Superior temporal gyrus (tissue), 1 donor: ENCODE measurements around the gene SUSD6.
A peak's percentile ranks its signal among the peaks of the same experiment; 100 is the strongest.

Experiments used
- DNase-seq: peaks from one replicate; pipeline ENCODE4 v3.0.0-alpha.2; 2016; ENCODE audit errors: extremely low spot score

SUSD6 gene, protein sequence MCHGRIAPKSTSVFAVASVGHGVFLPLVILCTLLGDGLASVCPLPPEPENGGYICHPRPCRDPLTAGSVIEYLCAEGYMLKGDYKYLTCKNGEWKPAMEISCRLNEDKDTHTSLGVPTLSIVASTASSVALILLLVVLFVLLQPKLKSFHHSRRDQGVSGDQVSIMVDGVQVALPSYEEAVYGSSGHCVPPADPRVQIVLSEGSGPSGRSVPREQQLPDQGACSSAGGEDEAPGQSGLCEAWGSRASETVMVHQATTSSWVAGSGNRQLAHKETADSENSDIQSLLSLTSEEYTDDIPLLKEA

DNA sequence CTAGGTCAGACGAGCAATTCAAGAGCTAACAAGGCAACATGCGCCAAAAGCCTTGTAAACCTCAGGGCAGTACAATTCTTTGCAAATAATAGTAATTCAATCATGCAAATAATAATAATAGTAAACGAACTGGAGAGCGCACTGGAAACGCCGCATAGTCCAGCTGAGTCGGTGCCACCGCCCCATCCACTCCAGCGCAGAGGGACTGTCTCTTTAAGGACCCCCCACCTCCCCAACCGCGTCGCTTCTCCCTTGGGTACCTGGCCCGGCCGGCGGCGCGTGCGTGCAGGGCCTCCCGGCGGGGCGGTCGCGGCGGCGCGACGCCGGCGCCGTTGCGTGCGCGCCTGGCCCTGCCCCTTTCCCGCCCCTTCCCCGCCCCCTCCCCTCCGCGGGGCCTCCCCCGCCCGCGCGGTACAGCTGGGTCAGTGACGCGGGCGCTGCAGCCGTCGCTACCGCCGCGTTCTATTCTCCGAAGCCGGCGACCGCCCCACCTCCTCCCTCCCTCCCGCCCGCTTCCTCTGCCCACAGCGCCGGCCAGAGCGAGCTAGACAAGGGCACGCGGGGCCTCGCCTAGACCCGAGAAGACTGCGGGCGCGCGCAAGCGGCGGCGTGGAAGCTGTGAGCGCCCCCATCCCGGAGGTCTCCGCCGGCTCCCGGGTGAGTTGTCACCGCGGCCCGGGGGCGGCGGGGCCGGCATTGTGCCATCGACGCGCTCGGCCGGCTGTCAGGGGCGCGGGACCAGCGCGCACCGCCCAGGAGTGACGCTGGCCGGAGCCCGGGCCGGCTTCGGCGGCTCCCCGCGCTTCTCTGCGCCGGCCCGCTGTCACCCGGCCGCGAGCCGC lies at the start of gene SUSD6:
SUSD6 (plus strand) TSS at position 425 of the 842 bp plus-strand sequence. CDS start 46,997 bp downstream, outside the sequence.
- DNase-seq, result peak; percentile 88

DNA sequence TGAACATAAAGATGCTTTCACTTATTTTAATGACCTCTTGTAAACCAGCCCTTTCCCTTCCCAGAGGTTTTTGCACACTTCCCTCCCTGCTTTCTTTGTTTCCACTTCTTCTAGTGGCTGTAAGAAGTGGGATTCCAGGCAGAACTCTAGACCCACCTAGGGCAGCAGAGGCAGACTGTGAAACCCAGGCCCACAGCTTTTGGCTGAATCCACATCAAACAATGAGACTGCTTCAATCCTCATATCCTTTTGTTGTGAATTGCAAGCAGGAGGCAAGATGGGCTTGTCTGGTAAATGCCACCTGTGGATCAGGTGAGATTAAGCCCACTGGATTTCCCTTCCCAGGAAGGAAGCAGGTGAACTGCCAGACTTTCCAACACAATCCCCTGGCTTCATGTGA lies 49.5 kb upstream of the SUSD6 start:
- DNase-seq, result no peak

GRCh38 chr14:69567563-69567962 lies 43.8 kb upstream of the SUSD6 start:
- DNase-seq, result no peak

DNA sequence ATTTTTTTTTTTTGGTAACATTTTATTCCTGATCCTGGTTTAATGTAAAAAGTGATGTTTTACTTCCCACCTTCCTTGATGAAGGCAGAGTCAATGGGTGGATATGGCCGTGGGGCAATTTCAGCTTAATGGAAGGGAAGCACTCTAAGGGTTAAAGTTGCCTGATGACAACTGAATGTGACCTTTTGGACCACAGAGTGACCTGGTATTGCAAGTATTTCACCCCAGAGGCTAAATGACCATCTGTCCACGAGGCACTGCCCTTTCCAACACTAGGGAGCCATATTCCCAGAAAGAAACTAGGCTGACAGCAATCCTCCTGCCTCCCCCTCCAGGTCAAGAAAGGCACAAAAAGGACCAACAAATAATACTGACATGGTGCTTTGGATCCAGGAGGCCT lies 41.5 kb upstream of the SUSD6 start:
- DNase-seq, result no peak

GRCh38 chr14:69570836-69571330 lies 40.5 kb upstream of the SUSD6 start:
- DNase-seq, result no peak

GRCh38 chr14:69571449-69572029 lies 39.9 kb upstream of the SUSD6 start:
- no peak for DNase-seq

DNA sequence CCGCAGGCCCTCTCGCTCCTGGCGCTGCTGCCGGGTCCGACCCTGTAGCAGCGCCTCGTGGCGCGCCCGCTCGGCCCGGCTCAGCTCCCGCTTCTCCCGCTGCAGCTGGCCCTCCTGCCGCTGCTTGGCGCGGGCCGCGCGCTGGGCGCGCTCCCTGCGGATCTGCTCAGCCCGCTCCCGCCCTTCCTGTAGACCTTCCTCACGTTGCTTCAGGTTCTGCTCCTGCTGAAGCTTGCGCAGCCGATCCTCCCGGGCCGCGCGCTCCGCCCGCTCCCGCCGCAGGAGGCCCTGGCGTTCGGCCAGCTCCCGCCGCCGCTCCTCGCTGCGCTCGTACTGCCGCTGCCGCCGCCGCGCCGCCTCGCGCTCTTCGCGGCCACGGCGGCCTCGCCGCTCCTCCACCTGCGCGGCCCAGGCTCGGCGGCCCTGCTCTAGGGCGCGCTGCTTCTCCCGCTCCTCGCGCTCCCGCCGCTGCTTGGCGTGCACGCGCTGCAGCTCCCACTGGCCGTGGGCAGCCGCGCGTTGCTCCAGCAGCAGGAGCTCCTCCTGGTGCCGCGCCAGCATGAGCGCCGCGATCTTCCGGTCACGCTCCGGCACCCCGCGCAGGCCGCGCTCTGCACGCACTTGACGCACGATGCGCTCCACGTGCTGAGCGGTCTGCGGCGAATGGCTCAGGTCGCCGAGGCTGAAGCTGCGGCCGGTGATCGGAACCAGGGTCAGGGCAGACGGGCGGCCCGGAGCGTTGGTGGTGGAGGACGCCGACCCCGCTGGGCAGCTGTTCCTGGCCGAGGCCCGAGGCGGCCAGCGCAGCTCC lies 39.2 kb upstream of the SUSD6 start:
- no peak for DNase-seq

GRCh38 chr14:69572841-69573135 lies 38.6 kb upstream of the SUSD6 start:
- no peak for DNase-seq

DNA sequence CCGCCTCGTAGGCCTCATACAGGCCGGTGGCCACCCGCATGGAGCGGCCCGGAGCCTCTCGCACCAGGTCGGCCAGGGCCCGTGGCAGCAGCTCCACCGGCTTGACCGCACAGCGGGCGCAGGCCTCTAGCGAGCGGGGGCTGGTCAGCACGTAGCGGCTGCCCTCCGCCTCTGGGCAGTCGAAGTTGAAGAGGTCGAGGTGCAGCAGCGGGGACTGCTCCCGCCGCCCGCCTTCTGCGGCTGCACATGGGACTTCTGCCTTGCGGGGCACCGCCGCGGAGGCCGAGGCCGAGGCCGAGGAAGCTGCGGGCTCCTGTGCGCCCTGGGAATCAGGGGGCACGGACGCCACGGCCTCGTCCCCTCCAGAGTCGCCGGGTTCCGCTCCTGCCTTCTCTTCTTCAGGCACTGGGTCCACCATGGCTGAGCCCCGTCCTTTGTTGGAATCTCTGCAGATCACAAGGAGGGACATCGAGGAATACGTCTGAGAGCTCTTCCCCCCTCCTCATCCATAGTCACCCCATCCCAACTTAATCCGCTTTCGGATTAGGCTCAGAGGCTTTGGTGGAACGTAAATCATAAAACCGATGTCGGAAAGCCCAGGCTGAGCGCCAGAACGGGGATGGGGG lies 38.1 kb upstream of the SUSD6 start:
- DNase-seq, result no peak

DNA sequence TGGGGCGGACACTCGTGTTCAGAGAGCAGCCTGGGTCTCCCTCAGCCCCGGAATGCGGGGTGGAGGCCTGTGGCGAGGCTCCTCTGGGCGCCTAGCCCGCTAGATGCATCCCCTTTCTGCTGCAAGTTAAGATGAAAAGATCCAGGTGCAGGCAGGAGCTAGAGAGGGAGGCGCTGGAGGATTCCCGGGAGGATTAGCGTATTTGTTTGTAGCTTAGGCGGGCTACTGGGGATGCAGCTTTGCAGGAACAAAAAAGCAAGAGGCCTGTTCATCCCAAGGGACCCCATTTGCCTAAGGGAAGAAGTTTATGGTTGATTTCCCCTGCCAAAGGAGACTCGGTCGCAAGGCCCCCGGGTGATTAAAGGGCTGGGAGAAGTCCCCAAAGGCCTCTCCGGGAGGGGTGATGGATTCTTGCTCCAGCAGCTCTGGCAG lies 37.5 kb upstream of the SUSD6 start:
- DNase-seq, result peak; percentile 33

GRCh38 chr14:69574263-69574953 lies 37.0 kb upstream of the SUSD6 start, which contains the start of gene CCDC177:
TSS of gene CCDC177 (minus strand) at chr14:69574871. CDS start at chr14:69573622, 1,249 bp downstream.
- DNase-seq, result no peak

DNA sequence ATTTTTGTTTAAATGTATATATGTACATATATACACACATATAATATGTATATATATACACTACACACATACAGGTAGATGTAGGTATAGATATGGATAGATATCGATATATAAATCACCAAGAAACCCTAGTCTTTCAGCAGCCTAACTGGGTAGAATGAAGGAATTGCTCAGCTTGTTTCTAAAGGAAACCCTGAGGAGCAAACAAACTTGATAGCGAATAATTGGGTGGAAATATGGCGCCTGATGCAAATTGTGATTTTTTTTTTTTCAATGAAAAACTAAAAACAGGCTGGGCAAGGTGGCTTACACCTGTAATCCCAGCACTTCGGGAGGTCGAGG lies 36.5 kb upstream of the SUSD6 start:
- DNase-seq, result peak; percentile 72

GRCh38 chr14:69579476-69579875 lies 31.9 kb upstream of the SUSD6 start:
- no peak for DNase-seq

GRCh38 chr14:69580009-69580577 lies 31.3 kb upstream of the SUSD6 start:
- DNase-seq, result no peak

DNA sequence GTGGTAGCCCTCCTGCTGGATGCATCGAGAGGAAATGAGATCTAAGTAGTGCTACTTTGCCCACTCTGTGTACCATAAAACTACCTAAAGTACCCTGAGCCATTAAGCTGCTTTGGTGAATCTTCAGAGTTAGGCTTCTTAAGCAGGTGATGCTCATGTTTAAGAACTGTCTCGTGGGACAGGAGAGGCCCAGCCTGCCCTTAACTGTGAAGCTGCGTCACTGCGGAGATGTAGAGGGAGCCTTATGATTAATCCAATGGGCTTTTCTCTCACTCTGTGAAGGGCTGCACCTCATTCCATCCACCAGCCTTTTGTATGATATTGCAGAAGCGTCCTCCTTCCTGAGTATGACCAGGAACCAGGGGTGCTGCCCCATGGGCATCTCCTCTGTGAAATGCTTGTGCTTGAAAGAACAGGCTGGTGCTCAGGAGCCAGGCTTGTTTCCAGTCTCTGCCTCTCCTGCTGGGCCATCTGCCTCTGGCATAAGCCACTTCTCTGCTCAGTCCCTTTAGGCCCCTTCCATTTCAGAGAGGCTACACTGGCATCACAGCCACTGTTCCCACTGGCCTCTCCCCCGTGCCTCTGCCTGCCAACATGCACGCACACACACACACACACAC lies 30.0 kb upstream of the SUSD6 start:
- DNase-seq, result no peak

DNA sequence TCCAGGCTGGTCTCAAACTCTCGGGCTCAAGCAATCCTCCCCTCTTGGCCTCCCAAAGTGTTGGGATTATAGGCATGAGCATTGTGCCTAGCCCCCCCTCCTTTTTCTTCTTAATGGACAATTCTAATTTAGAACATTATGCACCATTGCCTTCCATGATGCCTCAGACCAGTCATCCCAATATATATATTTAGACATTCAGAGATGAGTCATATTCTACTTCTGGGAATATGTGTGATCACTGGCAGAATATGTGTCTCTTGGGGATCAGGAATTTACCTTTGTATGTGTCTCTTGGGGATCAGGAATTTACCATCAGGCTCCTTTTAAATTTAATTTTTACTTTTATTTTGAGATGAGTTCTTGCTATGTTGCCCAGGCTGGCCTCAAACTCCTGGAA lies 29.2 kb upstream of the SUSD6 start:
- no peak for DNase-seq

DNA sequence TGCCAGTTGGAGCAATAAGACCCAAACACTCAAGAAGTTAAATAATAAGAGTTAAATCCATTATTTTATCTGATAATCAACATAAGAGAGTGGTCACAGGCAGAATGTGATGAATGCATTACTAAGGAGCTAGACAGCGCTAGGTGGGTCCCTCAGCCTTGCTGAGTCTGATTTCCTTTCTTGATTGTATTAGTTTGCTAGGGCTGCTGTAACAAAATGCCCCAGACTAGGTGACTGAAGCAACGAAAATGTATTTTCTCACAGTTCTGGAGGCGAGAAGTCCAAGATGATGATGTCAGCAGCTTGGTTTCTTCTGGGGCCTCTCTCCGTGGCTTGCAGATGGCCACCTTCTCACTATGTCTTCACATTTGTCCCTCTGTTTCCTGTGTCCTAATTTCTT lies 28.6 kb upstream of the SUSD6 start:
- DNase-seq, result no peak

DNA sequence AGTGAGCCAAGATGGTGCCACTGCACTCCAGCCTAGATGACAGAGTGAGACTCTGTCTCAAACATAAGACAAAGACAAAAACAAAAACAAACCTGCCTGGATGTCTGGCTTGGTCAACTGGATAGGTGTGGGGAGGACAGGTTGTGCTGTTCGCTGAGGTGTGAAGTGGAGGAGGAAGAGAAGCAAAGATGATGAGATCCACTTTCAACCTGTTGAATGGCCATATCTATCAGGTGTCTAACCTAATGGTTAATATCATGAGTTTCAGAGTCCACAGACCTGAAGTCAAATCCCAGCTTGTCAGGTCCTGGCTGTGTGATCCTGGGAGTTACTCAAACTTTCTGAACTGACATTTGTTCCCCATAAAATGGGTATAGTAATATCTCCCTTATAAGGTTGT lies 27.0 kb upstream of the SUSD6 start:
- DNase-seq, result no peak

DNA sequence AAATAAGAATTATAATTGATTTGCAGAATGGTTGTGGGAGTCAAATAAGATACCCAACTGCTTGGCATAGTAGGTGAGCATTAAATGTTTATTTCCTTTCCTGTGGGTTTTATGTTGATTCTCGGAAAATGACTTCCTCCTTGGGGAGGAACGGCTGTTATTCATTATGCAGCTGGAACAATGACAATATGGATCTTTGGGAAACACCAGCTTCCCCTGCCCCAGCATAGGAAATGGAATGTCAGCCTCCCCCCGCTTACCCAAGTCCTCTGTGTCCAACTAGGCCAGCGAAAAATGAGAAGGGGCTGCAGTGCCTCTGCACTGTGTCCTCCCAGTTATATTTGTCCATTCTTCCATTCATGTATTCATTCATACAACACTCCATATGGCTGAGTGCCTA lies 25.0 kb upstream of the SUSD6 start:
- DNase-seq, result no peak

GRCh38 chr14:69587389-69587788 lies 24.0 kb upstream of the SUSD6 start:
- DNase-seq, result no peak
